NB4 (cell line): ENCODE measurements around the gene NR6A1.

Experiments used
- TF ChIP-seq, protein P1 (sequence below): IDR thresholded peaks from one replicate; pipeline ENCODE4 v1.5.1; 2012; ENCODE audit warnings: low read depth, low read length
- TF ChIP-seq, protein P2 (sequence below): IDR thresholded peaks from 2 replicates; pipeline ENCODE4 v1.6.1; 2011; ENCODE audit warnings: low read depth, low read length

DNA sequence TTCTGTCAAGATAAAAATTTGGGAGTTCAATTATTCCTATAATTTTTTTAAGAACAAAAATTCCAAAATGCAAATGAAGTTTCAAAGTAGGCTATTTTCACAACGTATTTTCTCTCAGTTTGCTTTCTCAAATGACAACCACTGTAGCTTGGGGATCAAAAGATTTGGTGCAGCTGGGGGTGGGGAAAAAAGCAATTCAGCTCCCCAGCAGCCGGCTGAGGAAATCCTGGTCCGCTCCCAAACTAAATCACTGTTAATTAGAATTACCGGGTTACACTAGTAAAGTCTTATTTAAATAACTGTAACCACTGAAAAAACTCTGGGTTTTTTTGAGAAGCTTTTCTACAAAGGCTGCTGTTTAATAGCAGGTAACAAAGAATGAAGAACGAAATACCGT lies 5.7 kb downstream of the NR6A1 start:
- TF ChIP-seq, protein P1, sequence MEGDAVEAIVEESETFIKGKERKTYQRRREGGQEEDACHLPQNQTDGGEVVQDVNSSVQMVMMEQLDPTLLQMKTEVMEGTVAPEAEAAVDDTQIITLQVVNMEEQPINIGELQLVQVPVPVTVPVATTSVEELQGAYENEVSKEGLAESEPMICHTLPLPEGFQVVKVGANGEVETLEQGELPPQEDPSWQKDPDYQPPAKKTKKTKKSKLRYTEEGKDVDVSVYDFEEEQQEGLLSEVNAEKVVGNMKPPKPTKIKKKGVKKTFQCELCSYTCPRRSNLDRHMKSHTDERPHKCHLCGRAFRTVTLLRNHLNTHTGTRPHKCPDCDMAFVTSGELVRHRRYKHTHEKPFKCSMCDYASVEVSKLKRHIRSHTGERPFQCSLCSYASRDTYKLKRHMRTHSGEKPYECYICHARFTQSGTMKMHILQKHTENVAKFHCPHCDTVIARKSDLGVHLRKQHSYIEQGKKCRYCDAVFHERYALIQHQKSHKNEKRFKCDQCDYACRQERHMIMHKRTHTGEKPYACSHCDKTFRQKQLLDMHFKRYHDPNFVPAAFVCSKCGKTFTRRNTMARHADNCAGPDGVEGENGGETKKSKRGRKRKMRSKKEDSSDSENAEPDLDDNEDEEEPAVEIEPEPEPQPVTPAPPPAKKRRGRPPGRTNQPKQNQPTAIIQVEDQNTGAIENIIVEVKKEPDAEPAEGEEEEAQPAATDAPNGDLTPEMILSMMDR: no peak
- TF ChIP-seq, protein P2, sequence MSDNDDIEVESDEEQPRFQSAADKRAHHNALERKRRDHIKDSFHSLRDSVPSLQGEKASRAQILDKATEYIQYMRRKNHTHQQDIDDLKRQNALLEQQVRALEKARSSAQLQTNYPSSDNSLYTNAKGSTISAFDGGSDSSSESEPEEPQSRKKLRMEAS: no peak
